ENCODE data around the gene GRIP1.
A peak's percentile ranks its signal among the peaks of the same experiment; 100 is the strongest.

Gene GRIP1

DNA sequence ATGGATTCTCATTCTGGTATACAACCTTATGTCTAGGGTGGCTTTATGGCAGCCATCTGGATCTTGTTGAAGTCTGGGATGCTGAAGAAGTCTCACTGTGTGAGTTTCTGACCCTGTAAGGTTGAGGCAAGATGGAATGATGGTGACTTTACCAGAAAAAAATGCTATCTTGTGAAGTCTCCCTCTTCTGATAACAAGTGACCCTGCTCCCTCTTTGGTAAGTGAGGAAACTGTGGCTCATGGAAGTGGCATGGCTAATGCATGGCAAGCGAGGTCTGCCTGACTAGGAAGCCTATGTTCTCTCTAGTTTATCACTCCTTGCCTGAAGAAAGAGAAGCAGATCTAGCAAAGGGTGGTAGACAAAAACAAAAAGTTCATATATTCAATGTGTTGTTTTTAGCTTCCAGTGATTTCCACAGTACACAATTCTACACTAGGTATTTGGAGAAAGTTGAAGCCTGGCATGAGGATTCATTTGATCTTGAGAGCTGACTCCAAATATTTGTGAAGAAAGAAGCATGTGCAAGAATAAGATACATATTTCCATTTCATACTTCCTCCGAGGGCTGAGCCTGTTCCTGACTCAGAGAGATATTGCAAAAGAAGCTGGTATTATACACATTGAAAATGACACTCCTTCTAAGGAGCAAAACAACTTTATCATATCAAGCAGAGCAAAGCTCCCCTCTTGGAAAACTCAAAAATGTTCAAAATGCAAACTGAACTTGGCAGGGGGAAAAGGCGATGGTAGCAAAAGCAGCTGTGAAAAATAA is 313.0 kb downstream of the GRIP1 start:
- Histone ChIP-seq H3K4me3 (no peak overlapping the region), H3K9me3 (no peaks in the 10 kb centered on the region), H3K27me3 (ENCODE audit: low read depth) (no peaks in the 10 kb centered on the region), H3K4me1 (peaks cover 10% of the 10 kb centered on the region), H3K36me3 (replicated peaks) (no peaks in the 10 kb centered on the region)
- no peak for DNase-seq (ENCODE audit: low spot score in 2 of 2)
- in situ Hi-C loops (cut with MboI; ENCODE audit: low sequenced_read_pairs), result no loop called here

DNA sequence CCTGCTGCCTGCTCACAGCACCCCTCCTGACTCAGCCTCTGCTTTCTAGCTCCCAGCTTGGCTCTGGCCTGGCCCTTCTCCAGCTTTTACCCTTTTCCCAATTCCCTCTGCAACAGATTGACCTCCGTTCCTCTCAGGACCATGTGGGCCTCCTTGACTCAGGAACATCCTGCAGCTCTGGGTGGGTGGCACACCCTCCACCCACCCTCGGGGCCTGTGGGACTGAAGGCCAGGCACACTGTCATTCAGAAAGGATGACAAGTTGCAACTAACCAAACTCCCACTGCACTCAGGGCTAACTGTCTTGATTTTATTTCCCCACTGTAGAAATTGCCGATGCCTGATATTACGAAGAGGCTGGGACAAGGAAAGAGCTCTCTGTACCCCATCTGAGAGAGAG is 317.2 kb downstream of the GRIP1 start:
- no peaks in the 10 kb centered on the region for H3K27me3 ChIP-seq (ENCODE audit: low read depth)
- no peak for DNase-seq (ENCODE audit: low spot score in 2 of 2)
- in situ Hi-C loops (cut with MboI; ENCODE audit: low sequenced_read_pairs), result no loop called here
- H3K9me3 ChIP-seq, result no peaks in the 10 kb centered on the region
- H3K36me3 ChIP-seq (replicated peaks), result no peaks in the 10 kb centered on the region
- no peaks in the 10 kb centered on the region for H3K4me1 ChIP-seq
- H3K4me3 ChIP-seq, result no peak overlapping the region

DNA sequence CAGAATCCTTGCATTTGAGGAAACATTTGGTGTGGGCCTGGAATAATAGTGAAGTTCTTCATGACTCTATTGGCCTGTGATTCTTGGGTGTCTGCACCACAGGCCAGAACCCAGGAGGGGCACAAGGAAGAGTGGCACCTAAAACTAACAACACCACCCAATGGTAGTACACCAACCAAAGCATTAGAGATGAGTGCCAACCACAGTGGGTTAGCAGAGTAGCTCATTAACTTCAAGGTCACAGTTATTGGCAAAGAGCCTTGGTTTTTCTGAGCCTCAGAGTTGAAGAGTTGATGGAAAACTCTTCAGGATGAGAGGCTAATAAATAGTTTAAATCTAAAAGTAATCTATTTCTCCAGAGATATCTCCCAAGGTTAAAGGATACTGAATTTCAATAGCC is 319.6 kb downstream of the GRIP1 start:
- no peak for DNase-seq (ENCODE audit: low spot score in 2 of 2)

DNA sequence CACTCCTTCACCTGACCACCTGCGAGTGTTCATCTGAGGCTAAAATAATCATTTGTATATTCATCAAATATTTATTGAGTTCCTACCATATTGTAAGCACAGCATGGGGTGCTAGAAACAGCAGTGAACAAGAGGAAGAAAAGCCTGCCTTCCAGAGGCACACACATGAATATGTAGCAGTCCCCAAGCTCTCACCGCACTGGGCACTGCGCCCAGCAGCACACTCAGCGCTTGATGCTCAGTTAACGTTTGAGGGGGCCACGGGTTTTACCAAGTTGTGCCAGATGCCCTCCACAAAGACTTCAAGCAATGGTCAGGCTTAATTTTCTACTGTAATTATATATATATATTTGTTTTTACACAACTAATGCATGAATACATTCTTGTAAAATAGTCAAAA is 324.6 kb downstream of the GRIP1 start:
- Histone ChIP-seq H3K36me3 (replicated peaks) (no peaks in the 10 kb centered on the region), H3K4me1 (no peaks in the 10 kb centered on the region), H3K4me3 (no peak overlapping the region), H3K9me3 (no peaks in the 10 kb centered on the region), H3K27me3 (ENCODE audit: low read depth) (no peaks in the 10 kb centered on the region)
- in situ Hi-C loops (cut with MboI; ENCODE audit: low sequenced_read_pairs), result no loop called here
- no peak for DNase-seq (ENCODE audit: low spot score in 2 of 2)

More for the DNA sequence above, 319.6 kb downstream of the GRIP1 start:
- no peaks in the 10 kb centered on the region for H3K4me1 ChIP-seq
- in situ Hi-C loops (cut with MboI; ENCODE audit: low sequenced_read_pairs), result no loop called here
- no peaks in the 10 kb centered on the region for H3K27me3 ChIP-seq (ENCODE audit: low read depth)
- H3K9me3 ChIP-seq, result no peaks in the 10 kb centered on the region
- H3K4me3 ChIP-seq, result no peak overlapping the region
- no peaks in the 10 kb centered on the region for H3K36me3 ChIP-seq (replicated peaks)

DNA sequence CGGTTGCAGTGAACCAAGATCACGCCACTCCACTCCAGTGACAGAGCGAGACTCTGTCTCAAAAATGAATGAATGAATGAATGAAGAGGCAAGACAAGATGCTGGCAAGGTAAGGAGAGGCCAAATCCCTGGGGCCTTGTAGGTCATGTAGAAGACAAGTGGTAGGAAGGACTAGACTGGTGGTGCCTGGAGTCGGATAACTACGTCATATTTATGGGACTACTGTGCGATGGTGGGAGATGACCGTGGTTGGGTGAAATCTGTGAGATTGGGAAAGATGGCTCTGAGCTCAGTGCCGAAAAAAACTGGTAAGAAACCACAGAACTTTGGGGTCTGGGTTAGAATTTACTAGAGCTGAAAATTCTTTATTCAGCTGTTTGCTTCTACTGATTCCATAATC is 326.0 kb downstream of the GRIP1 start:
- no peaks in the 10 kb centered on the region for H3K36me3 ChIP-seq (replicated peaks)
- DNase-seq (ENCODE audit: low spot score in 2 of 2), result no peak
- H3K4me1 ChIP-seq, result no peaks in the 10 kb centered on the region
- in situ Hi-C loops (cut with MboI; ENCODE audit: low sequenced_read_pairs), result no loop called here
- no peaks in the 10 kb centered on the region for H3K9me3 ChIP-seq
- H3K27me3 ChIP-seq (ENCODE audit: low read depth), result no peaks in the 10 kb centered on the region
- H3K4me3 ChIP-seq, result no peak overlapping the region

DNA sequence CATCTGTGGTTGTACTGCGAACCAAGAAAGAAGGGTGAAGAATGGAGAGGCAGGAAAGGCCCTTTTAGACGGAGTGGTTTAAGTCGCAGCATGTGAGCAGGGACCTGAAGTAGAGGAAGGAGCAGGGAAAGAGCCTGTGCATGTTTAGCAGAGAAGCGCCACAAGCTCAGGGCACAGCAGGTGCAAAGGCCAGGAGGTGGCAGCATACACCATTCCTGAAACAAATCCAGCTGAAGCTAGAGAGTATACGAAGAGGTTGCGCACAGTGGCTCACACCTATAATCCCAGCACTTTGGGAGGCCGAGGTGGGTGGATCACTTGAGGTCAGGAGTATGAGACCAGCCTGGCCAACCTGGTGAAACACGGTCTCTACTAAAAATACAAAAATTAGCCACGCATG is 326.7 kb downstream of the GRIP1 start:
- peak; percentile 35 to 58 for DNase-seq (ENCODE audit: low spot score in 2 of 2)
- in situ Hi-C loops (cut with MboI; ENCODE audit: low sequenced_read_pairs), result no loop called here
- no peaks in the 10 kb centered on the region for H3K27me3 ChIP-seq (ENCODE audit: low read depth)
- no peak overlapping the region for H3K4me3 ChIP-seq
- H3K4me1 ChIP-seq, result no peaks in the 10 kb centered on the region
- H3K36me3 ChIP-seq (replicated peaks), result no peaks in the 10 kb centered on the region
- no peaks in the 10 kb centered on the region for H3K9me3 ChIP-seq

DNA sequence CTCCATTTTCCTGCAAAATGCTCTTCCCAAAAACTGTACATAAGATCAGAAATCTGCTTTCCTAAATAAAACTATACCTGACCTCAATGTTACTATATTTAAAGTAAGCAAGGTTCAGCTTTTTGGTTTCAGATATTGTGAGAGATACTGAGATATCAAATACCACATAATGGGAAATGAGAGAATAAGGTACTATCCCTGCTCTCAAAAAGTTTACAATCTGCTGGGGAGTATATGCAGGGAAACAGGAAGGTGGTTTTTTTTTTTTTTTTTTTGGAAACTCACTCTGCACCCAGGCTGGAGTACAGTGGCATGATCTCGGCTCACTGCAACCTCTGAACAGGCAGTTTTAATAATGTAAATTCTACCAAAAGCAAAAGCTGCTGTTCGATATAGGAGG is 327.6 kb downstream of the GRIP1 start:
- no peaks in the 10 kb centered on the region for H3K36me3 ChIP-seq (replicated peaks)

DNA sequence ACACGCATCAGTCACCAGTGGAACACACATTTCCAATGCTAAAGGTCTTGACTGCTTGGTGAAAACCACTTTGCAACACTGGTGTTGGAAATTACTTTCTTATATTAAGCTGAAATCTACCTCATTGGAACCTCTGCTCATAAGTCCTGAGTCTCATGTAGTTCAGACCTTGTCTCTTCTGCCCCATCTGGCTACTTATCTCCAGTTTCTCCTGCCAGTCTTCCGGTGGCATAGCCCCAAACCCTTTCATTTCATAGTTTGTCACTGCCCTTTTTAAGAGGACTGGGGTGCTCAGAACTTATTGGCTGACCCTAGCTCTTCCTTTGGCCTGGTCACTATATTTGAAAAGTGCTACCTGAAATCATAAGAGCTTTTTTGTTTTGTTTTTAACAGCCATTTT is 332.9 kb downstream of the GRIP1 start:
- Histone ChIP-seq H3K27me3 (ENCODE audit: low read depth) (no peaks in the 10 kb centered on the region), H3K36me3 (replicated peaks) (no peaks in the 10 kb centered on the region), H3K4me1 (peaks cover 3% of the 10 kb centered on the region; the same call in 1 of the 2 replicates), H3K4me3 (no peak overlapping the region), H3K9me3 (no peaks in the 10 kb centered on the region)
- in situ Hi-C loops (cut with MboI; ENCODE audit: low sequenced_read_pairs), result no loop called here
- no peak for DNase-seq (ENCODE audit: low spot score in 2 of 2)

More for the DNA sequence above, 327.6 kb downstream of the GRIP1 start:
- in situ Hi-C loops (cut with MboI; ENCODE audit: low sequenced_read_pairs), result no loop called here
- DNase-seq (ENCODE audit: low spot score in 2 of 2), result no peak
- Histone ChIP-seq H3K27me3 (ENCODE audit: low read depth) (no peaks in the 10 kb centered on the region), H3K9me3 (no peaks in the 10 kb centered on the region), H3K4me3 (no peak overlapping the region), H3K4me1 (no peaks in the 10 kb centered on the region)

DNA sequence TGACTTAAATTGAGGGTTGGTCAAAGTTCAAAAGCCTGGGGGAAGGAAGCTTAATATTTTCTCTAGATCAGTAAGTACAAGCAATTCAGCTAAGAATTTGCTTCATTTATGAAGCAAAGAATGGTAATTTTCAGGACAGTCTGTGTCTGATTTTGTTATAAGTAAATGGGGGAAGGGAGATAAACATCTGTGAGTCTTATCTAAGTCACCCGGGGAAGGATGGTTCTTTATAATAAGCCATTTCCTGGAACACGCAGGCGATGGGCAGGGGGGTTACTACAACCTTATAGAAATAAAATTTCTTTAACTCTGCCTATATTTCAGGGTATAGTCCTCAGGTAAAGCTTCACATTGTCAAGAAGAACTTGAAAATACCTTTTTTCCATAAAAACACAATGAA is 333.7 kb downstream of the GRIP1 start:
- Histone ChIP-seq H3K4me1 (peaks cover 3% of the 10 kb centered on the region; the same call in 1 of the 2 replicates), H3K27me3 (ENCODE audit: low read depth) (no peaks in the 10 kb centered on the region), H3K36me3 (replicated peaks) (no peaks in the 10 kb centered on the region), H3K9me3 (no peaks in the 10 kb centered on the region), H3K4me3 (no peak overlapping the region)
- no peak for DNase-seq (ENCODE audit: low spot score in 2 of 2)
- in situ Hi-C loops (cut with MboI; ENCODE audit: low sequenced_read_pairs), result no loop called here

DNA sequence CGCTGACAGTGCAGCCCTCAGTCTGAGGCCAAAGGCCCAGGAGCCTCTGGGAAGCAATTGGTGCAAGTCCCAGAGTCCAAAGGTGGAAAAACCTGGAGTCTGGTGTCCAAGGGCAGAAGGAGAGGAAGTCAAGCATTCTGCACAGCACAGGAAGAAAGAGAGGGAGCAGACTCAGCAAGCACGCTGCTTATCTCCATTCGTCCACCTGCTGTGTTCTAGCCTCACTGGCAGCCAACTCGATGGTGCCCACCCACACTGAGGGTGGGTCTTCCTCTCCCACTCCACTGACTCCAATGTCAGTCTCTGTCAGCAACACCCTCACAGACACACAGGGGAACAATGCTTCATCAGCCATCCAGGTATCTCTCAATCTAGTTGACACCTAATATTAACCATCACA is 337.8 kb downstream of the GRIP1 start:
- Histone ChIP-seq H3K4me3 (no peak overlapping the region), H3K36me3 (replicated peaks) (no peaks in the 10 kb centered on the region), H3K9me3 (no peaks in the 10 kb centered on the region), H3K27me3 (ENCODE audit: low read depth) (no peaks in the 10 kb centered on the region), H3K4me1 (peaks cover 3% of the 10 kb centered on the region; the same call in 1 of the 2 replicates)
- in situ Hi-C loops (cut with MboI; ENCODE audit: low sequenced_read_pairs), result no loop called here
- no peak for DNase-seq (ENCODE audit: low spot score in 2 of 2)

DNA sequence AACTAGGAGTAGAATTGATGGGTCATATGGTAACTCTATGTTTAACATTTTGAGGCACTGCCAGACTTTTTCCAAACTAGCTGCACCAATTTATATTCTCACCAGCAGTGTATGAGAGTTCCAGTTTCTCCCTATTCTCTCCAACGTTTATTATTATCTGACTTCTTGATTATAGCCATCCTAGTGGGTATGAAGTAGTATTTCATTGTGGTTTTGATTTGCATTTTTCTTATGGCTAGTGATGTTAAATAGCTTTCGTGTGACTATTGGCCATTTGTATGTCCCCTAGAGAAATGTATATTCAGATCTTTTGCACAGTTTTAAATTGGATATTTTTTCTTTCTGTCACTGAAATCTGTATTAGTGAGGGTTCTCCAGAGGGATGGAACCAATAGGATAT is 338.7 kb downstream of the GRIP1 start:
- no peak for DNase-seq (ENCODE audit: low spot score in 2 of 2)
- in situ Hi-C loops (cut with MboI; ENCODE audit: low sequenced_read_pairs), result no loop called here
- no peak overlapping the region for H3K4me3 ChIP-seq

DNA sequence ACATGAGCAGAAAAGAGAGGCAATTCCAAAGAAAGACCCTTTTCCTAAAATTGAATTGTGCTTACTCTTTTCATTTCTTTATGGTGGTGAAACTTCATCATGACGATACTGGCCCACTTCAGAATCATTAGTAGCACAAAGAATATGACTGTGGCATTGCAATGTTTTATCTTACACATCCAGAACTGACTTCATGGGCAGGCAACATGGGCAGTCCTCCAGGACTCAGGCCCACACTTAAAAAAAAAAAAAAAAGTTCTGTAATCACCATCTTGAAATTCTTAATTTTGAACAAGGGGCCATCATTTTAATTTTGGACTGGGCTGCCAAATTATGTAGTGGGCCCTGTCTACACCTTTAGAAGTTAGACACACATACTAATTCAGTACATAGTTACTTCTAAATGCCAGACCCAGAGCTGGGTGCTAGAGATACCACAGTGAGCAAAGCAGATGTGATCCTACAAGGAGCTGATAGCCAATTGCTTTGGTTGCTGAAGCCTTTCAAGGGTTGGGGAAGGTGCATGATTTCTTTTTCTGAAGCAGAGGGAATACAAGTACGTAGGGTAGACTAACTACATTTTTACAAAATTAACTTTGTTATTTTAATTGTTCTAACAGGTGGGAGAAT is 341.4 kb downstream of the GRIP1 start:
- Histone ChIP-seq H3K4me3 (no peak overlapping the region), H3K4me1 (no peaks in the 10 kb centered on the region), H3K36me3 (replicated peaks) (no peaks in the 10 kb centered on the region), H3K9me3 (no peaks in the 10 kb centered on the region), H3K27me3 (ENCODE audit: low read depth) (no peaks in the 10 kb centered on the region)
- no peak for DNase-seq (ENCODE audit: low spot score in 2 of 2)
- in situ Hi-C loops (cut with MboI; ENCODE audit: low sequenced_read_pairs), result no loop called here

More for the DNA sequence above, 338.7 kb downstream of the GRIP1 start:
- no peaks in the 10 kb centered on the region for H3K9me3 ChIP-seq
- H3K36me3 ChIP-seq (replicated peaks), result no peaks in the 10 kb centered on the region
- peaks cover 3% of the 10 kb centered on the region; the same call in 1 of the 2 replicates for H3K4me1 ChIP-seq
- no peaks in the 10 kb centered on the region for H3K27me3 ChIP-seq (ENCODE audit: low read depth)

DNA sequence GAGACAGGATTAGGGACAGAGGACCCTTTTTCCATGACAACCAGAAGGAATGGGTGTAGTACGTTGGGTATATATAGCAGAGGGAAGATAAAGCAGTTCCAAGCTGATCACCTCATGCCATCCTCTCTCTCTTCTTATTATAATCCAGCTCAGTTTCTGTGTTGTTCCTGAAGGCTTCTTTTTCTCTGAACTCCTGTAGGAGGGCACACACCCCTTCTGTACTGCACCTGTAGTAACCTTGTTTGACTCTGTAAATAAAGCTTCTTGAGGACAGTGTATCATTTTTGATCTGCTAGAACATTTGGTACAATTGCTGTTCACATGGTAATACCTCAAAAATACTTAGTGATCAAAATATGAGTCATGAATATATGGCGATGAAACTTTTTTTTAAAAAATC is 343.1 kb downstream of the GRIP1 start:
- H3K4me3 ChIP-seq, result no peak overlapping the region
- in situ Hi-C loops (cut with MboI; ENCODE audit: low sequenced_read_pairs), result no loop called here
- H3K4me1 ChIP-seq, result no peaks in the 10 kb centered on the region
- H3K27me3 ChIP-seq (ENCODE audit: low read depth), result no peaks in the 10 kb centered on the region
- H3K36me3 ChIP-seq (replicated peaks), result no peaks in the 10 kb centered on the region
- DNase-seq (ENCODE audit: low spot score in 2 of 2), result no peak
- H3K9me3 ChIP-seq, result no peaks in the 10 kb centered on the region

DNA sequence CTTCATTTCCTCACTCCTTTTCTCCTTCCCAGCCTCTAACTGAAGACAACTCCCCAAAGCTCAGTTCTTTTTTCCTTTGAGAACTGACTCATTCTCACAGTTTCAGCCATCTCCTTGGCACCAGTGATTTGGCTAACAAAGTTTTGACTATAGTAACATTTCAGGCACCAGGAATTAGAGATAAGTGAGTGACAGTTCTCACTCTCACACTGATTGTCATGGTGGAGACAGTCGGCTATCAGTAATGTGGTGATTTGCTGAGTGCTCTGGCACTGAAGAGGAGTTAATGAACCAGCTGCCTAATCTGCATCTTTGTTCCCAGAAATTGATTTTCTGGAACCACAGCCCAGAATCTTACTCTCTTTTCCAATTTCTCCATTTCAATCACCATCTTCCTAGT is 347.1 kb downstream of the GRIP1 start:
- no peak for DNase-seq (ENCODE audit: low spot score in 2 of 2)
- Histone ChIP-seq H3K9me3 (no peaks in the 10 kb centered on the region), H3K36me3 (replicated peaks) (no peaks in the 10 kb centered on the region), H3K4me1 (no peaks in the 10 kb centered on the region), H3K4me3 (no peak overlapping the region), H3K27me3 (ENCODE audit: low read depth) (no peaks in the 10 kb centered on the region)
- in situ Hi-C loops (cut with MboI; ENCODE audit: low sequenced_read_pairs), result no loop called here
